Mesothelial cell of epicardium (in vitro differentiated cells): ENCODE results near the gene GLP2R. TPM values are rescaled to one million over a fixed set of nuclear protein-coding genes. Genes with fewer than 3 reads are reported as not detected.

Source experiments
- DNase-seq, 2 experiments: peaks; one replicate each; pipeline ENCODE4 v3.0.0; 2021; ENCODE audit warnings: low spot score in 2 of 2; ENCODE audit not compliant: unreplicated experiment in 2 of 2
- H3K27ac Mint-ChIP-seq: 2 replicates; pipeline ENCODE4 v1.8.0; 2021; ENCODE audit warnings: mixed read lengths
- H3K27me3 Mint-ChIP-seq: 2 replicates; pipeline ENCODE4 v1.8.0; 2021; ENCODE audit warnings: low read depth, mixed read lengths
- H3K36me3 Mint-ChIP-seq: 2 replicates; pipeline ENCODE4 v1.8.0; 2021; ENCODE audit warnings: mixed read lengths
- H3K4me1 Mint-ChIP-seq: 2 replicates; pipeline ENCODE4 v1.8.0; 2021; ENCODE audit warnings: mixed read lengths
- H3K4me3 Mint-ChIP-seq: 2 replicates; pipeline ENCODE4 v1.8.0; 2021; ENCODE audit warnings: mild to moderate bottlenecking, moderate library complexity, mixed read lengths
- H3K9me3 Mint-ChIP-seq: 2 replicates; pipeline ENCODE4 v1.8.0; 2021; ENCODE audit warnings: mixed read lengths
- total RNA-seq: library from RNA; stranded (reverse); gene quantifications from 3 replicates; pipeline ENCODE4 v1.2.1, GENCODE V29; 2021
- TF ChIP-seq, protein P1 (sequence below): fragments of 200-600 bp; sonication (generic); IDR thresholded peaks from one replicate; pipeline ENCODE4 v1.5.0; 2021; ENCODE audit warnings: antibody characterized with exemption; ENCODE audit not compliant: unreplicated experiment

GLP2R gene
- total RNA-seq, 1 donor from 2014 or later: 1.5 TPM

DNA sequence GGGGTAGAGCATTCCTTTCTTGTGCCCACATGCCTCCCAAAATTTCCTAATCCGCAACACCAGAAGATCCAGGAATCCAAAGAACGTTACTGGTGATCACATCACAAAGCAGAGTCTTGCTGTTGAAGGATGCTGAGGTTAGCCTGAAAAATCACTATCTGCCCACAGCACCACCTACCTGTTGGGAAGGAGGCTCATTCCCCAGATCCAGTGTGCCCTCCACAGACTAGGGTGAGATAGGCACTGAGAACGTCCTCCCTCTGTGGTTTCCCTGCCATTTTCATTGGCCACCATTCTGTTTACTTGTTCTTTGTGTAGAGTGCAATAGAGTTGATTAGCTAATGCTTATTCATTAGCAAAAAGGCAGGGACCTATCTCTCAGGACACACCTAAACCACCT, 49.0 kb downstream of the GLP2R start:
- Mint-ChIP-seq H3K9me3 (no peaks in the 10 kb centered on the region), H3K27me3 (peaks cover 8% of the 10 kb centered on the region), H3K36me3 (no peaks in the 10 kb centered on the region), H3K27ac (no peak overlapping the region), H3K4me1 (peaks cover 2% of the 10 kb centered on the region), H3K4me3 (no peak overlapping the region)
- no peak for DNase-seq
- TF ChIP-seq, protein P1, sequence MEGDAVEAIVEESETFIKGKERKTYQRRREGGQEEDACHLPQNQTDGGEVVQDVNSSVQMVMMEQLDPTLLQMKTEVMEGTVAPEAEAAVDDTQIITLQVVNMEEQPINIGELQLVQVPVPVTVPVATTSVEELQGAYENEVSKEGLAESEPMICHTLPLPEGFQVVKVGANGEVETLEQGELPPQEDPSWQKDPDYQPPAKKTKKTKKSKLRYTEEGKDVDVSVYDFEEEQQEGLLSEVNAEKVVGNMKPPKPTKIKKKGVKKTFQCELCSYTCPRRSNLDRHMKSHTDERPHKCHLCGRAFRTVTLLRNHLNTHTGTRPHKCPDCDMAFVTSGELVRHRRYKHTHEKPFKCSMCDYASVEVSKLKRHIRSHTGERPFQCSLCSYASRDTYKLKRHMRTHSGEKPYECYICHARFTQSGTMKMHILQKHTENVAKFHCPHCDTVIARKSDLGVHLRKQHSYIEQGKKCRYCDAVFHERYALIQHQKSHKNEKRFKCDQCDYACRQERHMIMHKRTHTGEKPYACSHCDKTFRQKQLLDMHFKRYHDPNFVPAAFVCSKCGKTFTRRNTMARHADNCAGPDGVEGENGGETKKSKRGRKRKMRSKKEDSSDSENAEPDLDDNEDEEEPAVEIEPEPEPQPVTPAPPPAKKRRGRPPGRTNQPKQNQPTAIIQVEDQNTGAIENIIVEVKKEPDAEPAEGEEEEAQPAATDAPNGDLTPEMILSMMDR: no peak

DNA sequence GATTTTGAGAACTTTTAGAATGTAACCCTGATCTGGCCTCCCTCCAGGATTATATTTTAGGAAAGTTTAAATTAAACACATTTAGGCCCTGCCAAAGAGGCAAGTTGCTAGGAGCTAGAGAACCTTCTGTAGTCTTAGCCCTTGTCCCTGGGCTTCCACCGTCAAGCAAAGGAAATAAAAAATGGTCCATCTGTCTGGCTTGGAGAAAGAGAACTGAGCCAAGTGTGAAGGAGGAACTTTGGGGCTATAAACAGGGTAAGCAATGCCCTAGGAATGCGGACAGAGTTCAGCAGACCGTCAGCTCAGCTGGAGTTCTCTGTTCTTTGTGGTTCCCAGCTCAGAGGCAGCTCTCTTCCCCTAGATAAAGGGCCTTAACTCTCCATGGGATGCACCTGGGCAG, 49.7 kb downstream of the GLP2R start:
- H3K27ac Mint-ChIP-seq: no peak overlapping the region

DNA sequence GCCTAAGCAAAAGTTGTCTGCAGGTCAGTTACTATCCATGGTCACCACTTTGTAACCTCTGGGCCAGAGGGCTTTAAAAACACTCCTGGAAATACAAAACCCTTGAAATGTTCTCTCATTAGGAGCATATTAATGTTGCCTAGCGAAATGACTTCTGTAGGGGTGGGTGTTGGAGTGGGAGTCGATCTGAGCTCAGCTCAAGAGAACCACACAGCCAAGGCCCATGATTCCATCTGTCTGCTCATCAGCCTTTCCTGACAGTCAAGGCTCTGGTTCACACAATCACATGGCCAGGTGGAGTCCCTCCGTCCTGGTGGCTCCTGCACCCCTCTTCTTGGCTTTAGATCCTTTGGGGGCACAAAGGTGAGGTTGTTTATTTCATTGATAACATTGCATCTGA, 52.6 kb downstream of the GLP2R start:
- DNase-seq: no peak
- no peaks in the 10 kb centered on the region for H3K27me3 Mint-ChIP-seq
- H3K9me3 Mint-ChIP-seq: peaks cover 23% of the 10 kb centered on the region
- H3K36me3 Mint-ChIP-seq: peaks cover 3% of the 10 kb centered on the region
- H3K4me1 Mint-ChIP-seq: peaks cover 2% of the 10 kb centered on the region
- TF ChIP-seq, protein P1: no peak
- no peak overlapping the region for H3K27ac Mint-ChIP-seq
- H3K4me3 Mint-ChIP-seq: no peak overlapping the region

More for the DNA sequence above, 49.7 kb downstream of the GLP2R start:
- peaks cover 1% of the 10 kb centered on the region for H3K9me3 Mint-ChIP-seq
- DNase-seq: no peak
- TF ChIP-seq, protein P1: no peak
- H3K4me3 Mint-ChIP-seq: no peak overlapping the region
- H3K4me1 Mint-ChIP-seq: peaks cover 2% of the 10 kb centered on the region
- H3K27me3 Mint-ChIP-seq: peaks cover 8% of the 10 kb centered on the region
- no peaks in the 10 kb centered on the region for H3K36me3 Mint-ChIP-seq

DNA sequence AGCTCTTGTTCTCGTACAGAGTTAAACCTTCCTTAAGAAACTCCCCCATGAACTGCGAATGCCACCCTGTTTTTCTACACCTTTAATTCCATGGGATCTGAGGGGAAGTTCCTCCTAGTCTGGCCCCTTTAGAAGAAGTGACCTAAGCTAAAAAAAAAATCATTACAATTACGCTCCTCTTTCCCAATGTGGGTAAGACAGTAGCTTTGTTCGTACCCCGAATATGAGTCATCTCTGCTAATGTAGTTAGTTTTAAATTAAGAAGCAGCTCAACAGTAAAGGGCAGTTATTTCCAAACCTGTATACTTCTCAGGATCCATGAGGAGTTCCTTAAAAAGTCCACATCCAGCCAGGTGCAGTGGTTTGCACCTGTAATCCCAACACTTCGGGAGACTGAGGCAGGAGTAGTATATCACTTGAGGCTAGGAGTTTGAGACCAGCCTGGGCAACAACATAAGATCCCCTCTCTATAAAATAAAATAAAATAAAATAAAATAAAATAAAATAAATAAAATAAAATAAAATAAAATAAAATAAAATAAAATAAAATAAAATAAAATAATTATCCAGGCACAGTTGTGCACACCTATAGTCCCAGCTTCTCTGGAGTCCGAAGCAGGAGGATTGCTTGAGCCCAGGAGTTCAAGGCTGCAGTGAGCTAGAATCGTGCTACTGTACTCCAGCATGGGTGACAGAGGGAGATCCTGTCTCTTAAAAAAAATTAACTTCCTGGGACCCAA, 53.2 kb downstream of the GLP2R start:
- TF ChIP-seq, protein P1: no peak

DNA sequence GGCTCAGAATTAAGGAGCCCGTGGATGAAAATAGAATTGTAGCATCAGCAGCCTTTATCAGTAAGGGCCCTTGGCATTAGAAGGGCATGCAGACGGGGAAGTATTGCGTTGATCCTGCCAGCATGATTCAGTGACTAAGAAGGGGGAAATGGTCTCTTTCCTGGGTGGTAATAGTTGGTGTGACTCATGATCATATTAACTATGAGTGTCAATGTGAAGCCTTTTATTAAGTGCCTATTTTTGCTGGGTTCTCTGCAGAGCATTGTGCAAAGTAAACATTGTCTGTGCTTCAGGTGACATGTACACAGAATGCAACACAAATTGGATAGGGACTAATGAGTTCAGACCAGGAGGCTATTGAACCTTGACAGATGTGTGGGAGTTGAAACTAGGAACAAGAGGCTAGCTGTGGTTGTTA, 54.9 kb downstream of the GLP2R start:
- Mint-ChIP-seq H3K9me3 (peaks cover 34% of the 10 kb centered on the region), H3K27me3 (no peaks in the 10 kb centered on the region), H3K4me3 (no peak overlapping the region), H3K4me1 (no peaks in the 10 kb centered on the region), H3K27ac (no peak overlapping the region), H3K36me3 (peaks cover 4% of the 10 kb centered on the region)
- TF ChIP-seq, protein P1: no peak
- DNase-seq: no peak

More for the DNA sequence above, 53.2 kb downstream of the GLP2R start:
- no peaks in the 10 kb centered on the region for H3K27me3 Mint-ChIP-seq
- H3K36me3 Mint-ChIP-seq: peaks cover 4% of the 10 kb centered on the region
- DNase-seq: no peak
- H3K4me1 Mint-ChIP-seq: peaks cover 2% of the 10 kb centered on the region
- H3K27ac Mint-ChIP-seq: no peak overlapping the region
- H3K9me3 Mint-ChIP-seq: peaks cover 27% of the 10 kb centered on the region
- no peak overlapping the region for H3K4me3 Mint-ChIP-seq
